NOMO-1 treated with DMSO at 0.1 percent for 48 hours (cell line): ENCODE results near the gene RBM5.

Source experiments
- DNase-seq: peaks from one replicate; lab custom pipeline; 2025; ENCODE audit not compliant: unreplicated experiment; lab: John Stamatoyannopoulos, UW

Gene RBM5

DNA sequence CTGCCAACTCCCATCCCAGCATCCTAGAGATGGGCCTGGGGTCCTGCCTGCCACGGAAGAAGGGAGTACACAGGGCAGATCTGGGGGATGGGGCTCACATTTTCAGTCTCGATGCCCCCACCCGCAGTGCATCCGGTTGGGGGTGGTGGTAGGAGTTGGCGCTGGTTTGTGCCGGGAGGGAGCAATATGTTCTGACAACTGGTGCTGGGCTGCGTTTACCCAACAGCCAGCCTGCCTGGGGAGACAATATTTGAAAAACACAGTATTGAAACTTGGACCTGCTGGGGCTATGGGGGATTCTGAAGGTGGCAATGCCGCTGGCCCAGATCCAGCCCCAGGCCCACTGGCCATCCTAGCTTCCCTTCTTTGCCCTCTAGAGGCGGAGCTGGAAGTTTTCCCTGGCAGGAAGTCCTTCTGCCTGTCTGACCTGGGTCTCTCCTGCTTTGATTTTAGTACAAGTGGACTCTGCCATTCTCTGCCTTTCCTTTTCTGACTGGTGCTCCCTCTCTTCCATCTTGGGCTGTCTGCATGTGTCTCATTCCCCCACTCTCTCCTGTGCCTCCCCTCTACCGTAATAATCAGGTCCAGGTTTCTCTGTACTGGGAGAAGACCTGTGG is 69.9 kb downstream of the RBM5 start:
- DNase-seq: no peak

DNA sequence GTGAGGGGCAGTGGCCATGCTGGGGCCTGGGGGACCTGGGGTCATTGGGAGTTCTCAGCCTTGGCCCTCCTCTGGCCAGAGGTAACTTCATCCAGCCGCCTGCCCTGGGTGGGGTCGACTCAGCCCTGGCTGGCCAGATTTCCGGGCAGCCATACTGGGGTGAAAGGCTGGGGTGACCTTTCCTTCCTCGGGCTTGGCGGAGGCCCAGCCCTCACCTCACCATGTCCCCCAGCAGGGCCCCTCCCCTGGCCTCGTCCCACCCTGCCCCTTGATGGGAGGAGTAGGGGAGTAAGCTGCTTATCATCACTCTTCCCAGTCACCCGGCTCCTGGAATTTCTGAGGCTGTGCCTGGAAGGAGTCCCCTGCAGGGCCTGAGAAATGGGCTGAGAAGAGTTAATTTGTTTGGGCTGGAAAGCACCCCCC is 71.9 kb downstream of the RBM5 start:
- DNase-seq: no peak

DNA sequence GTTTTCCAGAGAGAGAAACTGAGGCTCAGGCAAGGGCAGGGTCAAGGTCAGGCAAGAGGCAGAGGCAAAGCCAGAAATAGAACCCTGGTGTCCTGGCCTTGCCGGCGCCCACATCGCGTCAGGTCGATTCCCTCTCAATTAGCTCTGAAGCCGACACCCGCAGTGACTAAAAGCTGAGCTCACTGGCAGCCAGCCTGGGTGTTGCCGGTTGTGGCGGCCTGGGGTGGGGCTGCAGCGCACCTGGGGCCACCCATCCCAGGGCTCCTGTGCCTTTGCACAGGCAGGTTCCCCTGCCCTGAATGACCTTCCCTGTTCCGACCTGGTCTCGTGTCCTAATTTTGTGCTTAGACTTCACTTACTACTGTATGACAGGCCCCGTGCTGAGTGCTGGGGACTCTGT is 72.6 kb downstream of the RBM5 start:
- DNase-seq: no peak

DNA sequence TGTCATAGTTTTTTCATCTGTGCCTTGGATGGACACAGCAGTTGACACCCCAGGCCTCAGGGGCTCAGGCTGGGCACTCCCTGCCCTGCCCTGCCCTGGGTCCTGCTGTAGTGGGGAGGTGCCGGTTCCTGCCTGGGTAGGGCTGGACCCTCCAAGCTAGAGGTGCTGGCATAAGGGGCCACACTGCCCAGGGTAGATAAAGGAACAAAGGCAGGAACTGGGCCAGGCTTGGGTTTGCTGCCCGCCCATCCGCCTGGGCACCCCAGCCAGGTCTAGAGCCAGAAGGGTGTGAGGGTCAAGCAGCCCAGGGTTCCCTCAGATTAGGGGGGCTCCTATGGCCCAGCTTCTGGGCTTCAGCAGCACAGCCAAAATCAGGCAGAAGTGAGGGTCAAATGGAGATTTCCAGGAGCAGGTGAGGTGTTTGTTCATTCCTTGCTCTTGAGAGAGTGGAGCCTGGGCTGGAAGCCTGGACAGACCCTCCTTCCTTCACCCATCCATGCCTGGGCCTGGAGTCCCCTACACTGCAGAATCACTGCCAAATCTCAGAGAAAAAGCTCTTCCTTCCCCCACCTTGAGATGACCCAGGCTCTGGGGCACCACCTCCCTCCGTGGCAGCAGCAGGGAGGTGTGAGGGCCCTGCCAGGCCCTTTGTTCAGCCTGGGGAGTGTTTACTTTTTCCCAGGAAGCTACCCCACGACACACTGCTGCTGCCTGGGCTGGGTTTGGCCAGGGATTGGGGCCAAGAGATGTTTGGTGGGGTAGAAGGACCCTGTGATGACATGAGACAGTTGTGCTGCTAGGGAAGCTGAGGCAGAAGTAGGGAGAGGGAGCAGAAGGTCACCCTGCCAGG is 73.5 kb downstream of the RBM5 start:
- no peak for DNase-seq

DNA sequence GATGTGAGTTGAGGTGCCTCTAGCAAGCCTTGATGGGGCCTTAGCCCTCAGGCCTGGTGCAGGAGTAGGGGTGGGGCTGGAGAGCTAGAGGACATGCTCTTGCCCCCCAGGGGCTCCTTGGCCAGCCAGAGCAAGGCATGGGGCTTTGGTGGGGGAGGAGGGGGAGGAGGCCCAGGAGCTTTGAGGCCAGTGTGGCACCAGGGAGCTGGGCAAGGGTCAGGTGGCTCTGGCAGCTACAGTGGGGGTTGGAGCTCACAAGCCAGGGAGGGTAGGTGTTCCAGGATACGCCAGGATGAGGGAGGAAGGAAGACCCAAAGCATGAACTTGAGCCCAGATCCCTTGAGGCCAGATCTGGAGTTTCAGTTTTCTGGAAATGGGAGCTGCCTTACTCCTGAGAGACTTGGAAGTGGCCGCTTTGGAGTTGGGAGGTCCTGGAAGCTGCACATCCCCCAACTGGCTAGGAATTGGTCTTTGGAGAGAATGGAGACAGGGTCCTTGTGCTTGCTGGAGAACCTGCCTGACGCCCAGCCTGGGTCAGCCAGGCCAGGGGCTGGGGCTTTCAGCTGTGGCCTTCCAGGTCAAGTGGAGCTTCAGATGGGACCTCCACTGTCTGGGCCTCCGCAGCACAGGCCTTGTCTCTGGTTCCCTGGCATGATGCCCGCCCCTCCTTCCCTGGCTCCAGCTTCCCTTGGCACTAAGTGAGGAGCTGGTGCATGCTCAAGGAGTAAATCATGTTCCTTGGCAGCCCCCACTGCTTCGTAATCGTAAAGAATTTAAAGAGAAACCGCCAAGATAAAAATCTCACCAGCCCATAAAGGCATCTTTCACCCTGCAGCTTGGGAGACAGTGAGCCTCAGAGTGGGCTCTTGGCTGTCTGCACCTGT is 75.1 kb downstream of the RBM5 start:
- DNase-seq: no peak

DNA sequence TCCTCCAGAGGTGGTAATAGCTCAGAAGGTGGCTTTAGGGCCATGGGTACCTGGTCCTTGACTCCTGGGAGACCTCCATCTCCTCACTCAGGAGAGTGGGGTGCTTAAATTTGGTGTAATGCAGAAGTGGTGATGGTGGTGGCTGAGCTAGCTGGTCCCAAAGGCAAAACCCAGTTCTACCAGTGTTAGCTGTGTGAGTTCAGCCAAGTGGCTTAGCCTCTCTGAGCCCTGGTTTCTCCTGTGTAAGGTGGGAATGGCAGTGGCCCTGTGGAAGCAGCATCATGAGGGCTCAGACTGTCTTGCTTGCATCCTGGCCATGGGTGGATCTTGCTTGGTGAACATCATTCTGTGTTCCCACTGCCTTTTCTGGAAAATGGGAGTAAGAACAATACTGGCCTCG is 75.8 kb downstream of the RBM5 start:
- DNase-seq: no peak

- no peak for DNase-seq
Observed at GRCh38 chr3:50164984-50165909, 76.5 kb downstream of the RBM5 start.

GRCh38 chr3:50165910-50166538 is 77.3 kb downstream of the RBM5 start:
- no peak for DNase-seq

- DNase-seq: no peak
Observed at GRCh38 chr3:50166620-50167019, 77.9 kb downstream of the RBM5 start.

DNA sequence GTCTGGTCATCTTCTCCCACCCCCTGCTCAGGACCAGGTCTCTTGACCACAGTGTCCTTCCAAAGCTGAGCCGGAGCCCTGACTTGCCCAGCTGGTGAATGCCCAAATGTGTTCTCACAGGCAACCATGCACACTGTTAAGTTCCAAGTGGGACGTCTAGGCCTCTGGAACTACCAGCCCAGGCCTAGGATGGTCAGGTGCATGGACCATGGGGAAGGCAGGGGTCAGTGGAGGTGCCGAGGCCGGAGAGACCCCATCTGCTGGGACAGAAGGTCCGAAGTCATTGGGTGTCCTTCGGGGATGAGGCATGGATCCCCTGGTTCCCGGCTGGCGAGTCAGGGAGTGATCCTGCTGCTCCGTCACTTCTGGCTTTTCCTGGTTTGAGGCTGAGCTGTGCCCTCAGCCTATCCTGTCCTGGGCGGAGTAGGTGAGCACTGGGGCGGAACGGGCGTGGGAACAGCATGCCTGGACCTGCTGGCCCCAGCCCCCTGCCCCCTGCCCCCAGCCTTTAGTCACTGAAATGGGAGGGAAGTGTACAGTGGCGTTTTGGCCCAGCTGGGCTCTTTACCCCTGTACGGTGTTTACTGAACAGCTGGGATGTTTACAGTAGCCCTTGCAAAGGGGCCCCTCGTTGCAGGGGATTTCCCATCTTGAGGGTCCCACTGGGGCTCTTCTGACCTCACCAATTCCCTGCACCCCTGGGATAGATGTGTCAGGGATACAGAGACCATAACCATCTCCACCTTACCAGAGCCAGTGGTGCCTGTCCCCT is 78.5 kb downstream of the RBM5 start:
- no peak for DNase-seq

DNA sequence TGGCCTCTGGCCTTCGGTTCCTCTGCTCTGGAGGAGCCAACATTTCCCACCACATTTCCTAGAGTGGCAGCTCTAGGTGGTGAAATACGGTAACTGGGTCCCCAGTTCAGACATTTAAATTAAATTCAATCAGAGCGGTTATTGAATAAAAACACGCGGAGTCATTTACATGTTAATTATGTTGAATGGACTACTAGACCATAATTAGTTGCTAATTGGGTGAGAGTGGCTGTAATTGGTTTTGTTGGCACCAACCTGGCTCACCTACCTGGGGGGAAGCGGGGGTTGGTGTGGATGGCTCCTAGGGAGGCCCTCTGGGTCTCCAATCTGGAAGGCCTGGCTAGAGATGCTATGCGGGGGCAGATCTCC is 79.1 kb downstream of the RBM5 start:
- no peak for DNase-seq

DNA sequence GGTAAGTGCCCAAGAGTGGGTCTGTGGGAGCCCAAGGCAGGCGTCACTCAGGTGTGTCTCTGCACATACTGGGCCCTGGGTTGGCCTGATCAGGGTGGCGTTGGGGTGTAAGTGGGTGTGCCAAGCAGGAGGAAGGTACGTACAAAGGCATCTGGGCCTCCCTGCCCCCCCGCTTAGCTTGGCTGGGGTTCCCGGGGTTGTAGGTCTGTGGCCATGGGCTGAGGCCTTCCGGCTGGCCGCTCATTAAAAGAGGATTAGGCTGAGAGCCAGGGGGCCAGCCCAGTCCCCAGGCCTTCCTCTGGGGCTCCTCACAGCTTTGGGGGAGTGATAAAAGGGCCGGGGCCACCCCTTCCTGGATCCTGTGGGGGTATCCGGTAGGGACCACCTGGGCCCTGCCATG is 79.7 kb downstream of the RBM5 start:
- DNase-seq: no peak
